Skin epidermis (tissue), 12 donors: ENCODE data around the gene DIS3L2.
"Not testable (repeated sequence)": the region's sequence is repeated elsewhere in the genome, so short reads cannot be mapped to it uniquely, and the experiment has no call there.

Experiments used
- H3K27ac ChIP-seq, 21 experiments: fragments of 200-600 bp; sonication (generic) in 11 of 21; one replicate each; pipeline ENCODE4 v1.5.0; 2020; ENCODE audit warnings: mild to moderate bottlenecking in 3 of 21, inconsistent platforms in 2 of 21, moderate library complexity in 2 of 21
- H3K4me3 ChIP-seq, 7 experiments: fragments of 200-600 bp; sonication (generic) in 2 of 7; one replicate each; pipeline ENCODE4 v1.5.0; 2020; ENCODE audit warnings: inconsistent platforms in 2 of 7, mild to moderate bottlenecking in 2 of 7, moderate library complexity in 1 of 7

Gene DIS3L2

DNA sequence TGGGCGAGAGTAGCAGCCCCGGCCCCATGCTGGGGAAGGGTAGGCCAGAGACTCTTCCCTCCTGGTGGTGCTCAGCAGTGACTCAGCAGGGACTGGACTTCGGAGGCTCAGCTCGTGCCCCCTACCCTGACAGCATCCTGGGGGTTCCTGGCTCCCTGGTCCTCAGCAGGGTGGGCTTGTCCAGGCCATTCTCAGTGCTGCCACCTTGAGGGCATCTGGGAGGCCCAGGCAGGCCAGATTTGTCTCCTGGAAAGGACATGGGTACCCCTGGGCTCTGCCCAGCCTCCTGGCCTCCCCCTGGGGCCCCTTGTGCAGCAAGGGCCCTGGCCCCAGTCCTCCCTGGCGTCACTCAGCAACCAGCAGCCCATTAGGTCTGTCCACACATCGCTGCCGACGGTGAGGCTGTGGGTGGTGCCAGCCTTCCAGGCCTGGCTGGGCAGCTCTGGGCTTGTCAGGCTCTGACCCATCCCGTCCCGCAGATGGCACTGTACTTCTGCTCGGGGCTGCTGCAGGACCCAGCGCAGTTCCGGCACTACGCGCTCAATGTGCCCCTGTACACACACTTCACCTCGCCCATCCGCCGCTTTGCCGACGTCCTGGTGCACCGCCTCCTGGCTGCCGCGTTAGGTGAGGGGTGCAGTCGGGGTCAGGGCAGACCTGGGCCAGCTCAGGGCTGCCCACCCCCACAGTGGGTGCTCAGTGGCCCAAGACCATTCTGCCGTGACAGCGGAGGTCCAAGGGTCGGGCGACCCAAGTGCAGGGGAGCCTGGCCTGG lies 372.0 kb downstream of the DIS3L2 start:
- no peak overlapping the region for H3K4me3 ChIP-seq
- H3K27ac ChIP-seq = no peak overlapping the region

DNA sequence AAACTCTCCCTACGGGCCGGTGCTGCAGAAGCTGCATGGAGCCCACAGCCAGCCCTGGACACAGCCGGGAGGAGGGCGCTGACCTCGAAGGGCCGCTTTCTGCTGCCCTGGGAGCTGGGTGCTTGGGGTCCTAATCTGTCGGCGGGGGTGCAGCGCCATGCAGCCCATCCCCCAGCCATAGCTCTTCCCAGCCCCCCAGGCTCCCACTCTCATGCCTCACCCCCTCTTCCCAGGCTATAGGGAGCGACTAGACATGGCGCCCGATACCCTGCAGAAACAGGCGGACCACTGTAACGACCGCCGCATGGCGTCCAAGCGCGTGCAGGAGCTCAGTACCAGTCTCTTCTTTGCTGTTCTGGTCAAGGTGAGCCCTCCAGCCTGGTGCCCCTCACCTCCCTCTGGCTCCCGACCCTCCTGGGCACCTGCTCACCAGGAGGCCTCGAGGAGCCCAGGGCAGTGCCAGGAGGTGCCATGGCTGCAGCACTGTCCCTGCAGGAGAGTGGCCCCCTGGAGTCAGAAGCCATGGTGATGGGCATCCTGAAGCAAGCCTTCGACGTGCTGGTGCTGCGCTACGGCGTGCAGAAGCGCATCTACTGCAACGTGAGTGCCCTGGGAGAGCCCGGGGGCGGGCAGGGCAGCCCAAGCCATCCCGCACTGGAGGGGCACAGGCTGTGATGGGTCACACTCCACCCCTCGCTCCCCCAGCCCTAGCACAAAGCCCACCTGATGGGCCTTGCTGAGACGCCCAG lies 372.8 kb downstream of the DIS3L2 start:
- H3K4me3 ChIP-seq, H3K27ac ChIP-seq: not testable (repeated sequence)

DNA sequence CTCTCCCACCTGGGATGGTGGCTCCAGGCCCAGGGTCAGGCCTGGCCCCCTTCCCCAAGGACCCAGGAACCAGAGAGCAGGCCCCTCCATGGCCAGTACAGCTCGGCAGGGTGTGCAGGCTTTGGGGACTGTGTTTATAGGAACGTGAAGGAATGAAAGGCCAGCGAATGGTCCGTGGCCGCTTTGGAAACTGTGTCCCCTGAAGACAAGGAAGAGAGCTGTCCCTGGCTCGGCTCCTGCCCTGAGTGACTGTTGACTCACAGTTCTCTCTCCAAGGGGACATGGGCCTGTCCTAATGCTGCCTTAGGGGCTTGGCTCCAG lies 373.3 kb downstream of the DIS3L2 start:
- H3K27ac ChIP-seq = not testable (repeated sequence)

DNA sequence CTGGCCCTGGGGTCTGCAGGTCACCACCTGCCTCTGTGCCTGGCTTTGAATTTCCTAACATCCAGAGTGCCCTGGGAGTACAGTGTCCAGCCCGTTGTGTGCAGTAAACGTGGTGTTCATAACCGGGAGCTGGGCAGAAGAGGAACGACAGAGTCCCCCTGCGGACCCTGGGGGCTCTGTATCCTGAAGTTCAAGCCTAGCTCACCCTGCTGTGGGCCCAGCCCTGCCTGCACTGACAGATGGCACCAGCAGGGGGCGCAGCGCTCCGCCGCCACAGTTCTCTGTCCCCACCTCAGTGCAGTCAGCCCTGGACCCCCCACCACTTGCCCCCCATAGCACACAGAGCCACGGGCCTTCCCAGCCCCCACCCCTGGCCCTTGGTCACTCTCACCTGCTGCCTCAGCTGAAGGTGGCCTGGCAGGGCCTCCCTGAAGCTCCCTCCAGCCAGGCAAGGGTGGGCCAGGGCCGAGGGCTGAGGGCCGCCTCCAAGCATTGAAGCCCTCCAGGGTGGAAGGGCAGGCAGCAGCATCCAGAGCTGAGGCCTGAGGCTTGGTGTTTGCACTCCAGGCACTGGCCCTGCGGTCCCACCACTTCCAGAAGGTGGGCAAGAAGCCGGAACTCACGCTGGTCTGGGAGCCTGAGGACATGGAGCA lies 373.8 kb downstream of the DIS3L2 start:
- not testable (repeated sequence) for H3K27ac ChIP-seq, H3K4me3 ChIP-seq

More for the DNA sequence above, 373.3 kb downstream of the DIS3L2 start:
- not testable (repeated sequence) for H3K4me3 ChIP-seq

DNA sequence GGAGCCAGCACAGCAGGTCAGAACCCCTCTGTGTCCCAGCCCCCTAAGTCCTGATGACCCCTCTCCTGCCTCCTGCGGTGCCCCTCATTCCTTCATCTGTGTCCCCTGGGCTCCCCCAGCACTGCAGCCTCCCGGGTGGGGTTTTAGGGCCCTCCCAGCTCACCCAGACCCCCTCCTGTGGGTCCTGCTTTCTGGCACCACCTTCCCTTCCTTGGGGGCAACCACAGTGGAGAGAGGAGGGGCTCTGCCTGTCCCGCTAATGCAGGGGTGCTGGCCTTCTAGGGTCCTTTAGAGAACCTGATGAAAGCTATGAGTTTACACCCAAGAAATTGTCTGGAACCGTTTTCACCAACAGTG lies 374.3 kb downstream of the DIS3L2 start:
- H3K4me3 ChIP-seq = no peak overlapping the region
- no peak overlapping the region for H3K27ac ChIP-seq

DNA sequence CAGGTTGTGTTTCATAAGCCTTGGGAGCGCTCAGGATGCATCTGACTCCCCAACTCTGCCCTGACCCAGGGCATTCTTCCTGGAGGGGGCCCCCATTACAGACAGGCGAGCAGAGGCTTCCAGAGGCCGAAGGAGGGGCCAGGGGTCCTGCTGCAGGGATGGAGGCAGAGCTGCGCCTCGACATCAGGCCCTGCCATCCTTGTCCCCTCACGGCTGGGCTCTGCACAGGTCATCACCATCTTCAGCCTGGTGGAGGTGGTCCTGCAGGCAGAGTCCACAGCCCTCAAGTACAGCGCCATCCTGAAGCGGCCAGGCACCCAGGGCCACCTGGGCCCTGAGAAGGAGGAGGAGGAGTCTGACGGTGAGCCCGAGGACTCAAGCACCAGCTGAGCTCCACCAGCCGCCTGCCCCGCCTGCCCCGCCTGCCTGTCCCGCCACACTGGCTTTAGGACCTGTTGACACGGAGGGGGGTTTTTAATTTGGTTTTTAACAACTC lies 374.8 kb downstream of the DIS3L2 start:
- no peak overlapping the region for H3K27ac ChIP-seq

DNA sequence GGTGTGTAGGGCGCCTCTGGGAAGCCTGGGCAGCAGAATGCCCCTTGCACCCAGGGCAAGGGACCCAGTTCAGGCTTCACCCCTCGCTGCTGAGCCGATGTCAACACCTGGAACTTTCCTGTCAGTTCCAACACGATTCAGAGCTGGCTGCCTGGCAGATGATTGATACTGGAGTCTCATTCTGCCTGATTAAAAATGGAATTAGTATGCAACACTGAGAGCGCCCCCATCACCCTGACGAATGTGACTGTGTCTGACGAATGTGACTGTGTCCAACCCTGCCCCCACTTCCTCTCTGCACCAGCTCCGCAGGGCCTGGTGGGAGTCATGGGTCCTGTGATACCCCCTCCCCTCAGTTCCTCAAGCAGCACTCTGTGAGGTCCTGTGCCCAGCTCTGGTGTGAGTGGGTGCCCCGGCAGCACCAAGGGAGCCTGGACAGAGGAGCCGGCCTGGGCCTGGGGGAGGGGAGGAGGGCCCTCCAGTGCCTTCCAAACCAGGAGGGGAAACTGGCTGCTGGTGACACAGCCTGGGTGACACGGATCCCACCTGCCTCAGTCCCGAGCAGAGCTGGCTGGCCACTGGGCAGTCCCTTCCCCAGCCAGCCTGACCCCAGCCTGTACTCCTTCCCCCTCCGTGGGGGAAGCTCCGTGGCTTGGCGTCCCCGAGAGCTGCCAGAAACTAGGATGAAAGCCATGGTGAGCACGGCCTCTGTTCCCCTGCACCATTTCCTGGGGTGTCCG lies 375.6 kb downstream of the DIS3L2 start:
- Histone ChIP-seq H3K27ac (no peak overlapping the region), H3K4me3 (no peak overlapping the region)

More for the DNA sequence above, 374.8 kb downstream of the DIS3L2 start:
- H3K4me3 ChIP-seq = no peak overlapping the region

DNA sequence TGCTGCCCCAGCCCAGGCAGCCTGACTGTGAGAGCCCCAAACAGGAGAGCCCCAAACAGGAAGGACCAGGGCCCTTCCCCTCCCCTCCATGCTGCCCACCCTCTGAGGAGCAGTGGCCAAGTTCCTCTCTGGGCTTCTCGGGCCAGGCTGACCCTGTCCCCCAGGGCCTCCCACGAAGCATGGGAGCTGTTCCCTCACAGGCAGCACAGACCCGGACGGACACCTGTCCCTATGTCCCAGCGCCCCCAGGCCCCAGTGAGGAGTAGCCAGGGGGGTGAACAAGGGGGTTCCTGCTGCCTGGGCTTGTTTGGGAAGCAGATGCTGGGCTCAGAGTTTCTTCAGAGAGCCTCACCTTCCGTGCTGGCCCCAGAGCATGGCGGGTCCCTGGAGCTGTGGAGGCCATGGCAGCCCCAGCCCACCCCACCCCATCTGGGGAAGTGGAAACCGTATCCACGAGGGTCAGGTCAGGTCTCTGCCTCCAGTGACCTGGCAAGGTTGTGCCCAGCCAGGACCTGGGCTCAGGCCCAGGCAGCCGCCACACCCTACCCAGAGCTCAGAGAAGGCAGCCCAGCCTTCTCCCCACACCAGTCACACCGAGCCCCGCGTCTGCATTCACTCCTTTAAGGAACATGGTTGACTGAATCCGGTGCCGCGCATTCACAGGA lies 376.7 kb downstream of the DIS3L2 start:
- not testable (repeated sequence) for H3K27ac ChIP-seq, H3K4me3 ChIP-seq

DNA sequence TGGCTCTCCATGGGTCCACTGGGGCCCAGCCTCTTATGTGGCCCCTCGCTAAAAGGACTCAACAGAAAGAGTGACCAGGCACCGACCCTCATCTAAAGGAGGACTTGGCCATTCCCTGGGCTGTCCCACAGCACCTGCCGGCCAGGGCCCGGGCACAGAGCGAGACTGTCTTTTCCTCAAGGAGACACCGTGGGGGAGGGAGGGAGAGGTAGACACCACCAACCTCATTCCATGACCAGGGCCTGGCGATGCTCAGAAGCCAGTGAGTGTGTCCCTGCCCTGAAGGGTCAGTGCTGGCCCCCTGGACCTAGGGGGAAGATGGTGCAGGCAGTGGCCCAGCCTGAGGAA lies 377.2 kb downstream of the DIS3L2 start:
- Histone ChIP-seq H3K27ac (no peak overlapping the region), H3K4me3 (no peak overlapping the region)

DNA sequence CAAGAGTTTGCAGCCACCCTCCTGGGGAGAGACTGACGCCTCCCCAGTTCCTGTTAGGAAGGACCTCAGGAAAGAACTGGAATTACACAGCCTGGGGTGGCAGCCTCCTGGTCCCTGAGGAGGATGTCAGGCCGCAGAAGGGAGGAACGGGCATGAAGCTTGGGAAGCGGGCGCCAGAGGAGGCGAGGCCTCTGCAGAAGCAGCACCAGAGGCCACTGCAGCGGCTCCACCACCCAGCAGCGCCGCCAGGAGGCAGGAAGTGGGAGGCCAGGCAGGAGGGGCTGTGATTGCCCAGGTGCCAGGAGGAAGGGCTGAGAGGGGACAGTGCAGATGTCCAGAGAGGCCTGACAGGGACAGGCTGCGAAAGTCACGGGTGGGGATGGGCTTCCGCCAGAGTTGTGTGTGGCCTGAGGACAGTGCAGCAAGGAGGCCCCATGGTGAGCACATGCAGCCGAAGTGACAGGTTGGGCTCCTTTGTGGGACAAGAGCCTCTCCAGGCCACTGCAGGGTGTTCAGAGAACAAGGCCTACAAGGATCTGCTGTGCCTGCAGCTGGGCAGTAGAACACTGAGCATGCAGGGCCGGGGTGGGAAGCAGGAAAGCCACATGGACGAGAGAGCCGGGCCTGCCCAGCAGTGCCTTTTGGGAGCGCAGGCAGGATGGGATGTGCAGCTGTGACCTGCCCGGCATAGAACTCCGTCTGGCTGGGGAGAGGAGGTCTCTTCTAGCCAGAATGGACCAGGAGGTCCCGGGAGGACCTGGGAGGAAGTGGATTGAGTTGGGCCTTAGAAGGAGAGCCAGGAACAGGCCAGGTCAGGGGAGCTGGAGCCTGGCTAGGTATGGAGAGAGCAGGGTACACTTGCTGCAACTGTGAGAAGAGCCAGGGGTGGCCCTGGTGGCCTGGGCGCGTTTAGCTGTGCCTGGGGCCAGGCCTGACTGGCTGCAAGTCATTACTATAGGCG lies 377.9 kb downstream of the DIS3L2 start:
- no peak overlapping the region for H3K4me3 ChIP-seq
- H3K27ac ChIP-seq = no peak overlapping the region

DNA sequence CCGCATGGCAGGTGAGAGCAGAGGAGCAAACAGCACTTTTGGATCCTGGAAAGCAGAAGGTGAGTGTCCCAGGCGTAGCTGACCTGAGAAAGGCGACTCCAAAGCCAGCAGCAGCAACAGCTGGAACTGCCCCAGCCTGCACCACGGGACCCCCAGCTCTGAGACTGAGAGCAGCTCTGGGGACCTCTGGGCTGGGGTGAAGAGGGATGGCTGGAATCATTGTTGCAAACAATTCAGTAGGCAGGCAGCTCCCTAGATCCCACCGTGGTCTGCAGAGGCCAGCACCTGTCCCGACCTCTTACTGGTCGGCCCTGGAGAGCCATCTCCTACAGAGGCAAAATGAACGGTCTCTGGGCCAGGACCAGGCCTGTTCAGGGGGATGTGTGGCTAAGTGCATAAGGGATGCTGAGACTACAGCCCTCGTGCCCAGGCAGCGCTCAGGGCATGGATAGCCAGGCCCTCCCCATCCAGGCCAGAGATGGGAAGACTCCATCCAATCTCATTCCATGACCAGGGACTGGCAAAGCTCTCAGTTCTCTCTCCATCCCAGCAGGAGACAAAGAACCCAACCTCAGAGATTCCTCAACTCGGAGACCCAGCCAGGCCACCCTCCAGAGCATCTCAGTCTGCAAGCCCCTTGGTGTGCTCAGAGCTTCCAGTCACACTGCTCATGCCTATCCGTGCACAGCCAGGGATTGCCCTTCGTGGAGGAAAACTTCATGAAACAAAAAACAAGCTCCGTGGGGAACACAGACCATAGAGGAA lies 378.8 kb downstream of the DIS3L2 start:
- H3K4me3 ChIP-seq = no peak overlapping the region
- no peak overlapping the region for H3K27ac ChIP-seq

DNA sequence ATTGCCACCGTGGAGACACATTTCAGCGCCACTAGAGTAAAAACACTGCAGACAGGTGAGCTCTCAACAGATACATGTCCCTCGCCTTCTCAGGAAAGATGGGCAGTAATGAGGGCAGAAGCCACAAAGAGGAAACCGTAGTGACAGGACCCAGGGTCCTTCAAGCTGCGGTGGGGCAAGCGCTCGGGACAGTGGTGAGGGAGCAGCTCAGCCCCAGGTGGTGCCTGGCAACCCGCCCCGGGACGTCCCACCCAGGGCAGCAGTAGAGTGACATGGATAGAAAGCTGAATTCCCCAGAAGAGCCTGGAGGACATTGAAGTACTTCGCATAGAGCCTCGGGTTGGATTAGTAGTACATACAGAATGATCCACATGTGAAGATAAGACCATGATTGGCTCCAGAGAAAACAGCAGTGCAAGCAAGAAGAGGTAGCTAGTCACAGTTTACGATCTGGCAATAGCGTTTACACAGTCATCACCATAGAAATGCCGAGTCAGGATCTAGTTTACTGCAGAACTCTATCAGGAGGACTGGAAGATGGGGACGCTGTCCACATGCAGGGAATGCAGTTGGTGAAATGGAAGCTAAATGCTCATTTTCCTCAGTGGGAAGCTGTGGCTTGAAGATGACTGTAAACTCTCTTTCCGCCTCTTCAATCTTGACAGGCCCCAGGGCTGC lies 379.7 kb downstream of the DIS3L2 start:
- H3K27ac ChIP-seq = no peak overlapping the region
- H3K4me3 ChIP-seq = no peak overlapping the region

DNA sequence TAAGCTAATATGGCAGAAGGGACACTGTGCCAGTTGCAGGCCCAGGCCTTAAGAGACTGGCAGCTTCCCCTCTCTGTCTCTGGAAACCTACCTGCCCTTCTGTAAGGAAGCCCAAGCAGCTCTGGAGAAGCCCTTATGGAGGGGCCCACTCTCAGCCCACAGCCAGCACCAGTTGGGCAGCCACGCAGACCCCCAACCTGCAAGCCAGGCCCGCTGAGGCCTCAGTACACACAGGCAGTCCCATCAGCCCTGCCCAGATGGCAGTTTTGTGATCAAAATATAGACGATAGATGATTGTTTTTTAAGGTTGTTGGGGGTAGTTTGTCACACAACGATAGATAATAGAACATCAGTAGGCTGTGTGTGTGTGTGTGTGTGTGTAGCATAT lies 380.2 kb downstream of the DIS3L2 start:
- H3K27ac ChIP-seq = no peak overlapping the region
- no peak overlapping the region for H3K4me3 ChIP-seq

DNA sequence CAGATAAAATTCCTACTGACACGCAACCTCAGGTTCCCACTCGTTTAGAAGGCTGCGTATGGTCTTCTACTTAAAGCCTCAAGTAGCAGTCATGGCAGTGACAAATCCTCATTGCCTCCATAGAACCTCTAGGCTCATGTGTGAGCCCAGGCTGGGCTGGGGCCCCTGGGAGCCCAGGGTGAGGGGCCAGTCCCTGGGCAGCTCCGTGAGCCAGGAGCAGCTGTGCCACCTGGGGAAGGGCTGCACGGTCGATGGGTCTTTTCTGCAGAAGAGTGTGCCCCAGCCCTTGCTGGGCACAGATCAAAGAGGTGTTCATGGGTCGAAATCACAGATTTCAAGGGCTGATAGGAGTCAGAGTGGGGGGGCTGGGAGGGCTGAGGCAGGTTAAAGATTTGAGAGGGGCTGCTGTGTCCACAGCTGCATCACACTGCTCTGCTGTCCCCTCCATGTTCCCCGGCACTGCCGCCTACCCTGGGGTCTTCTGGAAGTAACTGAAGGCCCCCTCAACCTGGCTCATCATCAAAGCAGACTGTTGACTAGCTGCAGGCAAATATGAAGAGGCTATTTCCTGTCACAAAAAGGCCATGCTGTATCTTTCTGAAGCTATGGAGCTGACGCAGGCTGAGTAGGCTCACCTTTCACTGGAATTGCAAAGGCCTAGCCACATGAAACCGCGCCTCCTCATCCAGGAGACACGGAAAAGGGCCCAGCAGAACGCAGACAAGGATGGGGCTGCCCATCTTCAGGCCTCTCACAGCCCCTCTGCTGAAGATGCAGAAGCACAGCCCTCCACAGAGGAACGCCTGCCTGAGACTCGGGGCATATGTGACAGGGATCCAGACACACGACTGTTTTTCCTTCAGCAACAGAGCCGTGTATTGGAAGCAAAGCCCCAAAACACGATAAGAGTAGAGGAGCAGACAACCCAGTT lies 381.4 kb downstream of the DIS3L2 start:
- Histone ChIP-seq H3K27ac (no peak overlapping the region), H3K4me3 (no peak overlapping the region)

DNA sequence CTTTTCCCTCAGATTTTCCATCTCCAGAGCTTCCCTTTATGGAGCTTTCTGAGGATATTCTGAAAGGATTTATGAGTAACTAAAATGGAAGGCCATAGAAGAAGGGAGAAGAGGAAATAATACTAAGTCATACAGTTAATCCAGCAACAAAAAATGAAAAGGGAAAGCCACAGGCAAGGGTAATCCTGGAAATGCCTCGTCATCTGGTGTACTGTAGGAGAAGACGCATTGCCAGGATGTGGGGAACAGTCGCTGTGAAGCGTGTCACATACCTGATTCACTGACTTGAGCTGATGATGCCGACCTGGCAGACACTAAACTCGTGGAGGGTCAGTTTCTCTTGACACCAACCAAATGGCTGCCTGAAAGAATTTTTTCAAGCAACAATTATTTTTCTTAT lies 382.3 kb downstream of the DIS3L2 start:
- Histone ChIP-seq H3K4me3 (no peak overlapping the region), H3K27ac (no peak overlapping the region)

DNA sequence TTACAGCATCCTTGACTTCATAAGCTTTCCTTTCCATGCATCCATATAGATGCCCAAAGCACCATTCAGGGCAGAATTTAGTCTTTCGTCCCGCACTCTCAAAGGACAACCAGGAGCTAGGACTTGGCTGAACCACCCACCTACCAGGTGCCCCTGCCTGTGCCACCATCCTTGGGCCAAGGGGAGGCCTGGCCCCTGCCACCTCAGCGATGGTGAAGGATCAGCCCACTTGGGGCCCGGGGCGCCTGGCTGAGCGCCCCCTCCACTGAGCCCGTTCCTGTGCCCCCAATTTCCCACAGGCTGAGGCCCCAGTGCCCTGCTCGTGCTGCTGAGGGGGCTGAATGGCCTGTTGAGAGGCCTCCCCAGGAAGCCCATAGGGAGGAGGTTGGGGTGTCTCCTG lies 383.7 kb downstream of the DIS3L2 start:
- no peak overlapping the region for H3K4me3 ChIP-seq
- no peak overlapping the region for H3K27ac ChIP-seq
